Common myeloid progenitor, CD34-positive (primary cell): ENCODE measurements around the gene RBM10.

ENCODE experiments used
- CTCF ChIA-PET: fragments of 350-600 bp; sonication (Branson Sonifier 250); formaldehyde crosslinking; loops from one replicate; lab custom pipeline; 2021; ENCODE audit warnings: antibody characterized with exemption; lab: Charles Lee
- POLR2A ChIA-PET: fragments of 350-600 bp; sonication (Branson Sonifier 250); formaldehyde crosslinking; loops from one replicate; lab custom pipeline; 2021; ENCODE audit warnings: antibody characterized with exemption; lab: Charles Lee
- DNase-seq, 3 donors: peaks; one replicate each; pipeline versions ENCODE4 v3.0.0 to v3.0.0-alpha.2; 2013
- H3K27ac ChIP-seq, 2 experiments: 1 replicate in 1 of 2; 2 replicates in 1 of 2; pipeline ENCODE4 v1.7.0; 2013; ENCODE audit warnings: inconsistent platforms in 2 of 2, low read length in 2 of 2, mild to moderate bottlenecking in 2 of 2, low read depth in 1 of 2, moderate library complexity in 1 of 2; ENCODE audit not compliant: severe bottlenecking in 2 of 2, insufficient read depth in 1 of 2, poor library complexity in 1 of 2
- H3K27me3 ChIP-seq, 5 experiments: replicated peaks in 2 of 5; 1 replicate in 3 of 5; 2 replicates in 2 of 5; pipeline versions ENCODE4 v1.6.1 to v1.7.0; 2013; ENCODE audit warnings: low read length in 4 of 5, mild to moderate bottlenecking in 2 of 5, moderate library complexity in 2 of 5, inconsistent platforms in 1 of 5; ENCODE audit not compliant: insufficient read depth in 5 of 5, control insufficient read depth in 4 of 5
- H3K36me3 ChIP-seq, 4 experiments: 1 replicate in 2 of 4; 2 replicates in 2 of 4; pipeline versions ENCODE4 v1.6.1 to v1.7.0; 2013; ENCODE audit warnings: low read length in 3 of 4, control low read depth in 1 of 4, mild to moderate bottlenecking in 1 of 4; ENCODE audit not compliant: control insufficient read depth in 4 of 4, insufficient read depth in 4 of 4
- H3K4me1 ChIP-seq, 4 experiments: 1 replicate in 3 of 4; 2 replicates in 1 of 4; pipeline versions ENCODE4 v1.6.1 to v1.7.1; 2013; ENCODE audit warnings: low read length in 3 of 4, mild to moderate bottlenecking in 3 of 4, control low read depth in 1 of 4, inconsistent platforms in 1 of 4, moderate library complexity in 1 of 4; ENCODE audit not compliant: control insufficient read depth in 4 of 4, insufficient read depth in 4 of 4; ENCODE audit errors: control extremely low read depth in 1 of 4
- H3K4me3 ChIP-seq, 7 experiments: 1 replicate in 4 of 7; 2 replicates in 3 of 7; pipeline versions ENCODE4 v1.5.1 to v1.7.0; 2013; ENCODE audit warnings: mild to moderate bottlenecking in 7 of 7, low read length in 6 of 7, moderate library complexity in 6 of 7, inconsistent platforms in 2 of 7, low read depth in 2 of 7, control low read depth in 1 of 7; ENCODE audit not compliant: insufficient read depth in 4 of 7, control insufficient read depth in 1 of 7; ENCODE audit errors: extremely low read depth in 1 of 7
- H3K9me3 ChIP-seq, 5 experiments: 1 replicate in 4 of 5; 2 replicates in 1 of 5; pipeline versions ENCODE4 v1.6.1 to v1.7.1; 2013; ENCODE audit warnings: low read length in 4 of 5, mild to moderate bottlenecking in 2 of 5, inconsistent platforms in 1 of 5, low read depth in 1 of 5, moderate library complexity in 1 of 5; ENCODE audit not compliant: control insufficient read depth in 4 of 5, insufficient read depth in 2 of 5; ENCODE audit errors: control extremely low read depth in 1 of 5
- whole genome bisulfite sequencing: methylation state at CpG from one replicate; pipeline ENCODE4 v1.1.5; 2013; ENCODE audit not compliant: insufficient coverage; 5-methylcytosine and 5-hydroxymethylcytosine counted together

RBM10 gene

DNA sequence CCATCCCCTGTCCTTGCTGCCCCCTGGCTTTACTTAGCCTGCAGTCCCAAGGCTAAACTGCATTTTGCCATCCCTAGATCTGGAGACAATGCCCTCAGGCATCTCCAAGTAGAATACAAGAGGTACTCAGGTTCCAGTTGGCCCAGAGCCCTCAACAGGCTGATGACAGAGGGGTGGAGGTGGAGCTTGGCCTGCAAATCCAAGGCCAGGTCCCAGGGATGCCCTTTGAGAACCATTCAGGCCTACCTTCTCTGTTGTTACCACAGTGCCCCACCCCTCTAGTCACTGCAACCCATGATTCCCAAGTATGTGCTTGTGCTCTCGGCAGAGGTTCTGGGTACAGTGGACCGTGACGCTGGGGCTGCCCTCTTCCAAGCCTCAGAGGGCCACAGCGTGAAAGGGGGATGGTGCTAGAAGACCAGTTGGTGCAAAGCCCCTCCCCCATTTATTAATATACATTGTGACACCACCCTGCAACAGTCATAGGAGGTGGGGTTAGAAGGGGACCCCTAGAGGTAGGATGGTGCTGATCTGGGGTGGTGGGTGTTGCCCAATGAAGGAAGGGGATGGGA, 42.2 kb downstream of the RBM10 start:
- peaks cover 2 to 11% (median 8%) of the 10 kb centered on the region in 4 experiments for H3K4me1 ChIP-seq
- DNase-seq: no peak
- H3K36me3 ChIP-seq: peaks cover 3 to 39% (median 17%) of the 10 kb centered on the region in 4 experiments
- POLR2A ChIA-PET: no interaction called here
- H3K9me3 ChIP-seq: no peaks in the 10 kb centered on the region
- H3K4me3 ChIP-seq: no peak overlapping the region
- 100% methylated on average over 3 of the region's 4 CpGs for WGBS
- no peak overlapping the region for H3K27ac ChIP-seq
- CTCF ChIA-PET: no interaction called here
- peaks cover 0 to 66% (median 0%) of the 10 kb centered on the region in 5 experiments for H3K27me3 ChIP-seq

DNA sequence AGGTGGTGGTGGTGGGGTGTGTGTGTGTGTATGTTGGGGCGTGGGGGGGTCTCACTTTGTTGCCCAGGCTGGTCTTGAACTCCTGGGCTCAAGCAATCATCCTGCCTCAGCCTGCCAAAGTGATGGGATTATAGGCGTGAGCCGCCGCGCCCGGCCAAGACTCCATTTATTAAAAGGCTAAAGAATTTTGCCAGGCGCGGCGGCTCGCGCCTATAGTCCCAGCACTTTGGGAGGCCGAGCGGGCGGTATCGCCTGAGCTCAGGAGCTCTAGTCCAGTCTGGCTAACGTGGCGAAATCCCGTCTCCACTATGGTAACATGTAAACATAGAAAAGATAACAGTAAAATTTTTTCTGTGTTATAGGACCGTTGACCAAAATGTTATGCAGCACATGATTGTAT, 44.9 kb downstream of the RBM10 start:
- ChIA-PET POLR2A (no interaction called here), CTCF (no interaction called here)
- Histone ChIP-seq H3K9me3 (no peaks in the 10 kb centered on the region), H3K4me3 (no peak overlapping the region), H3K27me3 (peaks cover 0 to 50% (median 0%) of the 10 kb centered on the region in 5 experiments), H3K4me1 (peaks cover 10 to 27% (median 22%) of the 10 kb centered on the region in 4 experiments), H3K36me3 (peaks cover 0 to 24% (median 9%) of the 10 kb centered on the region in 4 experiments), H3K27ac (no peak overlapping the region)
- peak in 2 of 3 donors; percentile 31 to 32 for DNase-seq
- WGBS: 82% methylated on average over 14 of the region's 19 CpGs

DNA sequence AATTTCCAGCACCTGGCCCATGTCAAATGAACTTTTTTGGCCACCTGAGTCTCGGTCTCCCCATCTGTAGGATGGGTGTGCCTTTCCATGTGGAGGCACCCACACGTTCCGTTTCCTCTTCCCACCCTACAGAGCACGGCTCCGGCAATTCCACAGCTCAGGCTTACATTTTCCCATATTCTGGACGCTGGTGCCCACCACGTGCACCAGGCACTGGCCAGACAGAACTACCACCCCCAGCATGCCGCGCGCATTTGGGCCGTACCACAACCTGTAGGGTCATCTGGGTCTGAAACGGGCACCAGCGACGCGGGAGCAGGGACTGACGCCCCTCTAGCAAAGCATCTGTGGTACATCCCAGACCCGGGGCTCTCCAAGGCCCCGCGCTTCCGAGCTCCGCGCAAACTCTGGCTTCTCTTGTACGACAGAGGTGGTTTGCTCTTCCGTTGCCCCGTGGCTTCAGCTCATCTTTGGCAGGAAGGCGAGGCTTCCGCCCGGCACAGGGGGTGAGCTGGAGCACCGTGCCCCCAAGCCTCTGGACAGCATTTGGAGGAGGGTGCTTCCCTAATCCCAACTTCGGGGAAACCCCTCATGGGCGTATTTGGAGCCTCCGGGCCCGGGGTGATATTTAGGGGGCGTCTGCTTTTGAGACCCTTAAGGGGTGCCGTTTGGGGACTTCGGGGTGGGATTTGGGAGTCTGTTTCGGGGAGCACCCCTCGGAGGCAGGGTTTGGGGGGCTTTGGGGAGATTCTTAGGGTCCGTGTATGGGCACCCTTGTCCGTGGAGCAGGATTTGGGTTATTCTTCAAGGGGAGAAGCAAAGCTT, 45.6 kb downstream of the RBM10 start:
- WGBS: 28% methylated on average over 36 of the region's 40 CpGs
- H3K9me3 ChIP-seq: no peaks in the 10 kb centered on the region
- peak overlapping the region; percentile 17 to 81 for H3K27ac ChIP-seq
- CTCF ChIA-PET: interaction anchor here (1.1 to 1.5 kb wide), 4 partner anchors 171 to 332 kb away, joined by 3 to 4 read pairs (median 4); no protein-coding TSS in a partner anchor
- H3K27me3 ChIP-seq: peaks cover 0 to 43% (median 0%) of the 10 kb centered on the region in 5 experiments
- POLR2A ChIA-PET: interaction anchor here (0.6 to 0.9 kb wide), 3 partner anchors 171 to 333 kb away, joined by 3 to 4 read pairs (median 3); no protein-coding TSS in a partner anchor
- peaks cover 0 to 16% (median 5%) of the 10 kb centered on the region in 4 experiments for H3K36me3 ChIP-seq
- H3K4me3 ChIP-seq: peak overlapping the region; percentile 48 to 81 (median 71)
- DNase-seq: peak; percentile 92 to 97 (median 96)
- peaks cover 10 to 32% (median 28%) of the 10 kb centered on the region in 4 experiments for H3K4me1 ChIP-seq

DNA sequence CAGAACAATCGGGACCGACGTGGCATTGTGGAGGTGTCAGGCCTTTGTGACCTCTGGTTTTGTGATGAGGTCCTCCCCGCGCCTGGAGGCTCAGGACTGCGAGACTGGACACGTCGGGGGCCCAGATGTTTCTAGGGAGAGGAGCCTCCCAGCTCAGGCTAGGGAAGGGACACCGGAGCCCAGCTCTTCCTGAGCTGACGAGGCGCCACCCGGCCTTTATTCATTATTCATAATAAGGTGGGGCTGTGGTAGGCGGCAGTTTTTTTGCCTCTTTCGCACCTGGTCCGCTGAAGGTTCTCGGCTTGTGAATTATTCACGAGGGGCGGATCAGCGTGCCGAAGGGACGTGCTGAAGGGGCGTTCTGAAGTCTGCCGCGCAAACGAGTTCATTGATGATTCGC, 46.3 kb downstream of the RBM10 start:
- no peaks in the 10 kb centered on the region for H3K9me3 ChIP-seq
- ChIA-PET CTCF (interaction anchor here (1.1 to 1.5 kb wide), 4 partner anchors 171 to 332 kb away, joined by 3 to 4 read pairs (median 4); no protein-coding TSS in a partner anchor), POLR2A (interaction anchor here (0.6 to 0.9 kb wide), 2 partner anchors 192 to 332 kb away, joined by 3 read pairs; no protein-coding TSS in a partner anchor)
- H3K36me3 ChIP-seq: peaks cover 0 to 15% (median 2%) of the 10 kb centered on the region in 4 experiments
- H3K4me1 ChIP-seq: peaks cover 10 to 39% (median 34%) of the 10 kb centered on the region in 4 experiments
- peaks cover 0 to 40% (median 0%) of the 10 kb centered on the region in 5 experiments for H3K27me3 ChIP-seq
- peak in 2 of 3 donors; percentile 28 to 46 for DNase-seq
- H3K4me3 ChIP-seq: peak overlapping the region; percentile 48 to 81 (median 71)
- WGBS: 36% methylated on average over 26 of the region's 26 CpGs
- peak overlapping the region; percentile 17 to 81 for H3K27ac ChIP-seq

DNA sequence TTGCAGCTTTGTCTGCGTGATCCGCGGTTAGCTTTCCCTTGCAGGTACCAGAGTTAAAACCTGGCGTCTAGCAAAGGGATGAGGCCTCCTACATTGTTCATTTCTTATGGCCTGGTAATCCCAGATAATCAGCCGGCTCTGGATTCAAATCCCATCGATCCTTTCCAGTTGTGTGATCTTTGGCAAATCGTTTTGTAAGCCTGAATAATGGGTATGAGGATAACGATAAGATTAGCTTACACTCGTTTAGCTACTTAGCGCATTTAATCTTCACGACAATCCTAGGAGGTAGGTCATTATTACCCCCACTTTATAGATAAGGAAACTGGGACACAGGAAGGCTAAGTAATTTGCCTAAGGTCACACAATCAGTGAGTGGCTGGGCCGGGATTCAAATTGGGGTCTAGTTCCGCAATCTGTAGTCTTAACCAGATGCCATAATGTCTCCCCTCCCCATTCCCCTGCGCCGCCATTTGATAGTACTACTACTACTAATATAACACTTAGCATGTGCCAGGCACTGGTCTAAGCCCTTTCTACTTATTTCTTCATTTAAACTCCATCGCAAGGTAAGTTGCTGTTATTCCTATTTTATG, 46.9 kb downstream of the RBM10 start:
- CTCF ChIA-PET: interaction anchor here (1.1 to 1.5 kb wide), 4 partner anchors 170 to 331 kb away, joined by 3 to 4 read pairs (median 4); no protein-coding TSS in a partner anchor
- Histone ChIP-seq H3K36me3 (peaks cover 0 to 16% (median 3%) of the 10 kb centered on the region in 4 experiments), H3K4me1 (peaks cover 10 to 44% (median 37%) of the 10 kb centered on the region in 4 experiments), H3K27me3 (peaks cover 0 to 37% (median 0%) of the 10 kb centered on the region in 5 experiments), H3K27ac (peak overlapping the region in 1 of 2 experiments; percentile 81), H3K9me3 (no peaks in the 10 kb centered on the region), H3K4me3 (peak overlapping the region in 6 of 7 experiments; percentile 63 to 81 (median 74))
- WGBS: 51% methylated on average over 9 of the region's 16 CpGs
- DNase-seq: no peak
- POLR2A ChIA-PET: no interaction called here

DNA sequence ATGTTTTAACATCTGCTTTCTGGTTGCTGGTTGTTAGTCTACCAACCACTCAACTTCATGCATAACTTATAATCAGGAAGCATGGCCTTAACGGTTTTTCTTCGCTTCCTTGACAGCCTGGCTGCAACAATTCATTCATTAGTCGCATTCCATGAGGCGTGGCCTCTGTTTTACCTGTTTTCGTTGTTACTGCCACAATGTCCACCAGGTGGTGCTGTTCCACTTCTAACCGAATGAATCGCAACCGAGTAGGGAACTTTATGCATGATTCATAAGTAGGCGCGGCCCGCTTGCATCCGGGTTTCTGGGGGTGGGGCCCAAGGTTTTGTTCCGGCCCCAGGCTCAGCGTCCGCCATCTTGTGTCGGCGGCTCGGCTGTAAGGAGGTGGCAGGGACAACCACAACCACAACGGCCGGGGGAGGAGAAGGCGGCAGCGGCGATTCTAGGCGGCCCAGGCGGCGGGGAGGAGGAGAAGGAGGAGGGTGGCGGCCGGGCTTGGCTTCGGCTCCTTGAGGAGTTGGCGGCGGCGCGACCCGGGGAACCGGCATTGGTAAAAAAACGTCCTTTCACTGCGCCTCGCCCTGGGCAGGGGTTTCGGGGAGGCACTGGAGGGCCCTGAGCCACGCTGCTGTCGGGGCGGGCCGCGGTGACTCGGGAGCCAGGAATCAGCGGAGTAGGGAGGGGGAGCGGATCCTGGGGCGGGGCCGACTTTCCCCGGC, 48.6 kb downstream of the RBM10 start, which contains the start of gene UBA1:
TSS of gene UBA1 (plus strand) at position 355 of the 719 bp plus-strand sequence. CDS start 4,974 bp downstream, outside the sequence.
- Histone ChIP-seq H3K36me3 (peaks cover 0 to 28% (median 11%) of the 10 kb centered on the region in 4 experiments), H3K27me3 (peaks cover 0 to 29% (median 0%) of the 10 kb centered on the region in 5 experiments), H3K27ac (peak within 1 kb of the TSS; percentile 80 to 94), H3K4me3 (peak within 1 kb of the TSS; percentile 55 to 92 (median 89)), H3K9me3 (no peaks in the 10 kb centered on the region), H3K4me1 (peaks cover 10 to 46% (median 37%) of the 10 kb centered on the region in 4 experiments)
- WGBS: under 1% methylated on average over 39 of the region's 50 CpGs
- CTCF ChIA-PET: interaction anchor here (1.3 to 1.8 kb wide), 2 partner anchors 14 to 190 kb away, joined by 3 to 6 read pairs; no protein-coding TSS in a partner anchor
- peak; percentile 95 to 100 (median 99) for DNase-seq
- POLR2A ChIA-PET: interaction anchor here (0.9 kb wide), 1 partner anchor 24 kb away, joined by 3 read pairs; the partner anchor contains the start of gene CDK16
